ENCODE data around the gene RACK1. TPM values are rescaled to one million over a fixed set of nuclear protein-coding genes. Genes with fewer than 3 reads are reported as not detected.

The RACK1 gene
- total RNA-seq, 3 donors from 2014 or later = 2,096 to 2,842 (median 2,553) TPM

DNA sequence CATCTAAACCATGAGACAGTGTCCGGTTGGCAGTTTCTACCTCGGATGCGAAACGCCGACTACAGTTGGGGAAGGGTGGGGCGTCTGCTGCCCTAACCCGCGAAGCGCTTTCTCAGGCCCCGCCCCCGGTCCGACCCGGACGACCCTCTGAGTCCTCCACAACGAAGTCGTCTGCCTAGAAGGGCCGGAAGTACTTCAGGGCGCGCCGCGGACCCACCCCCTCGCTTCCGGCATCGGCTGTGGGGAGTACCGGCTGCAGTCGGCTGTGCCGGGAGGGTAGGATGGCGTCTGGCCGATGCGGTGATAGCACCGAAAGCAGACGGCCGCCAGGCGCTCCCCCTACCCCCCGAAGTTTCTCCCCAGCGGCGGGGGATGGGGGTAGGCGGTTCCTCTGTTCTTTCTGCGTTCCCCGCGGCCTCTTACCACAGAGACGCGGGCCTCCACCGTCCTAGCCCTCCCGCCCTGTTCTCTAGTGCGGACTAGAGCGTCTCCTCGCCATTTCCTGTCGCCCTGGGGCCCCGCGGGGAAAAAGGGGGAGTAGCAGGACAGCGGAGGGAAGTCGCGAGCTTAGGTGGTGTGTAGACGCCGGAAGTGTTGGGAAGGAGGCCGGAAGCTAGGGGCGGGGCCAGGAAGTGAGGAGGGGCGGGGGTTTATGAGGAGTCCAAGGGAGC is 20.5 kb downstream of the RACK1 start, which contains the start of gene TRIM41:
TSS of gene TRIM41 (plus strand) at position 224 of the 671 bp plus-strand sequence. CDS start 719 bp downstream, outside the sequence.
- peak within 1 kb of the TSS; percentile 66 to 85 (median 74) for H3K4me3 ChIP-seq
- intact Hi-C loops (cut with DNase I; ENCODE audit: low total_unique reads) = loop anchor here (2.0 kb wide), 1 partner anchor 20 kb away; the partner anchor contains the start of gene RACK1
- TF ChIP-seq POLR2A (IDR thresholded peaks at IDR 0.05) = peak; percentile 95
- TF ChIP-seq, protein P1, sequence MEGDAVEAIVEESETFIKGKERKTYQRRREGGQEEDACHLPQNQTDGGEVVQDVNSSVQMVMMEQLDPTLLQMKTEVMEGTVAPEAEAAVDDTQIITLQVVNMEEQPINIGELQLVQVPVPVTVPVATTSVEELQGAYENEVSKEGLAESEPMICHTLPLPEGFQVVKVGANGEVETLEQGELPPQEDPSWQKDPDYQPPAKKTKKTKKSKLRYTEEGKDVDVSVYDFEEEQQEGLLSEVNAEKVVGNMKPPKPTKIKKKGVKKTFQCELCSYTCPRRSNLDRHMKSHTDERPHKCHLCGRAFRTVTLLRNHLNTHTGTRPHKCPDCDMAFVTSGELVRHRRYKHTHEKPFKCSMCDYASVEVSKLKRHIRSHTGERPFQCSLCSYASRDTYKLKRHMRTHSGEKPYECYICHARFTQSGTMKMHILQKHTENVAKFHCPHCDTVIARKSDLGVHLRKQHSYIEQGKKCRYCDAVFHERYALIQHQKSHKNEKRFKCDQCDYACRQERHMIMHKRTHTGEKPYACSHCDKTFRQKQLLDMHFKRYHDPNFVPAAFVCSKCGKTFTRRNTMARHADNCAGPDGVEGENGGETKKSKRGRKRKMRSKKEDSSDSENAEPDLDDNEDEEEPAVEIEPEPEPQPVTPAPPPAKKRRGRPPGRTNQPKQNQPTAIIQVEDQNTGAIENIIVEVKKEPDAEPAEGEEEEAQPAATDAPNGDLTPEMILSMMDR (IDR thresholded peaks at IDR 0.05) = peak in 1 of 3 donors; percentile 14
- TF ChIP-seq POLR2AphosphoS5 (IDR thresholded peaks at IDR 0.05) = peak; percentile 96 to 97 (median 97)
- no peaks in the 10 kb centered on the region for H3K36me3 ChIP-seq
- H3K27ac ChIP-seq = peak within 1 kb of the TSS; percentile 93 to 94
- H3K4me1 ChIP-seq = no peaks in the 10 kb centered on the region
- peak; percentile 97 for DNase-seq (ENCODE audit: low spot score in 2 of 2)
- H3K27me3 ChIP-seq = no peaks in the 10 kb centered on the region
- H3K9me3 ChIP-seq = no peaks in the 10 kb centered on the region

DNA sequence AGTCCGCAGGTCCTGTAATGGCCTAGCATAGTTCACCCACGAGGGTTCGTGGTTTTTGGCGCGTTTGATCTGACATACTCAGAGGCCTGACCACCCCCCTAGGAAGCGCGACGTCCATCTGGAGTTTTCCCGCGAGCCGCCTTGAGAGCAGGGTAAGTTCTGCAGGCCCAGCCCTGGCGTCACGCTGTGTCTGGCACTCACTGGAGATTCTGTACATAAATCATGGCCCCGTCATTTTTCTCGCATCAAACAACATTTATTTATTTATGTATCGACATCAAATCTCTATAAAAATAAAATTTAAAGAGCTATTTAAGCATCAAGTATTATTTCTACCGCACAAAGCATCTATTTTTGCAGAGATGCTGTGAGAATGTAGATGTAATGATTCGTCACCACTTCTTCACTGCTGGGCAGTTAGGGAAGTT is 21.1 kb downstream of the RACK1 start:
- no peaks in the 10 kb centered on the region for H3K9me3 ChIP-seq

DNA sequence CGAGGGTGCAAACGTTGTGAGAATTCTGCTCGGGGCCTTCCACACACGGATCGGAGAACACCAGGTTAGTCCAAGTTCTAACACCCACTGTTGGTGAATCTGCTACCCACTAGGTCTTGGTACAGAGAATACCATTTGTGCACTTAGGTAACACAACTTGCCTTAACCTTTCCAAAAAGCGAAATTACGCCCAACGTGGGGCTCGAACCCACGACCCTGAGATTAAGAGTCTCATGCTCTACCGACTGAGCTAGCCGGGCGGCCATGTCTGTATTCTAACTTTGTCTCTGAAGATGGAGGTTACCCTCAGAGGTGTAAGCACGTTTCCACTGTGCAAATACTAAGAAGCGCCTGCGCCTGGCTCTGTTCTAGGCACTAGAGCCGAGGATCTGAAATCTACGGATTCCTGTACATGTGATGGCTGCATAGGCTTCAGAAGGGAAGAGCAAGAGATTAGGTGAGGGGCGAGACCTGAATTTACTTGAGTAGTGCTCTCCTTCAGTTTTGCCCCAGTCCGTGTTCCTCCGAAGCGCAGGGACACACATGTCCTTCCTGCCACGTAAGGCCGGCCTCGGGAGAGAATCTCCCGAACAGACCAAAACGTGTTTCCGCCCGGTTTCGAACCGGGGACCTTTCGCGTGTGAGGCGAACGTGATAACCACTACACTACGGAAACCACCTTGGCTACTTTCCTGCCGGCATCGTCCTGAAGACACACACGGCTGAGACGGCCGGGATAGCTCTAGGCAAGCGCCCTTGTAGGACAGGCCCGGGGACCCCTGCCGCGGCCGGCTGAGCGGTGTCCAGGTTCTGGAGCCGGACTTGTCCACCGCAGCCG is 21.7 kb downstream of the RACK1 start:
- intact Hi-C loops (cut with DNase I; ENCODE audit: low total_unique reads) = loop anchor here (2.0 kb wide), 1 partner anchor 21 kb away; the partner anchor contains the start of gene RACK1
- Histone ChIP-seq H3K36me3 (no peaks in the 10 kb centered on the region), H3K4me3 (peak overlapping the region; percentile 66 to 85 (median 74)), H3K9me3 (no peaks in the 10 kb centered on the region), H3K27ac (peak overlapping the region; percentile 93 to 94), H3K4me1 (no peaks in the 10 kb centered on the region), H3K27me3 (no peaks in the 10 kb centered on the region)
- peak; percentile 97 to 100 for DNase-seq (ENCODE audit: low spot score in 2 of 2)
- no peak for TF ChIP-seq POLR2A (IDR thresholded peaks at IDR 0.05)
- peak; percentile 83 to 92 (median 89) for TF ChIP-seq POLR2AphosphoS5 (IDR thresholded peaks at IDR 0.05)

More for the DNA sequence above, 21.1 kb downstream of the RACK1 start:
- H3K27ac ChIP-seq = peak overlapping the region; percentile 93 to 94
- no peaks in the 10 kb centered on the region for H3K4me1 ChIP-seq
- TF ChIP-seq, protein P1 (IDR thresholded peaks at IDR 0.05) = peak; percentile 7 to 45 (median 28)
- TF ChIP-seq POLR2AphosphoS5 (IDR thresholded peaks at IDR 0.05) = no peak
- H3K4me3 ChIP-seq = peak overlapping the region; percentile 66 to 85 (median 74)
- DNase-seq (ENCODE audit: low spot score in 2 of 2) = no peak
- intact Hi-C loops (cut with DNase I; ENCODE audit: low total_unique reads) = loop anchor here (2.0 kb wide), 1 partner anchor 20 kb away; the partner anchor contains the start of gene RACK1
- no peaks in the 10 kb centered on the region for H3K36me3 ChIP-seq
- no peaks in the 10 kb centered on the region for H3K27me3 ChIP-seq

DNA sequence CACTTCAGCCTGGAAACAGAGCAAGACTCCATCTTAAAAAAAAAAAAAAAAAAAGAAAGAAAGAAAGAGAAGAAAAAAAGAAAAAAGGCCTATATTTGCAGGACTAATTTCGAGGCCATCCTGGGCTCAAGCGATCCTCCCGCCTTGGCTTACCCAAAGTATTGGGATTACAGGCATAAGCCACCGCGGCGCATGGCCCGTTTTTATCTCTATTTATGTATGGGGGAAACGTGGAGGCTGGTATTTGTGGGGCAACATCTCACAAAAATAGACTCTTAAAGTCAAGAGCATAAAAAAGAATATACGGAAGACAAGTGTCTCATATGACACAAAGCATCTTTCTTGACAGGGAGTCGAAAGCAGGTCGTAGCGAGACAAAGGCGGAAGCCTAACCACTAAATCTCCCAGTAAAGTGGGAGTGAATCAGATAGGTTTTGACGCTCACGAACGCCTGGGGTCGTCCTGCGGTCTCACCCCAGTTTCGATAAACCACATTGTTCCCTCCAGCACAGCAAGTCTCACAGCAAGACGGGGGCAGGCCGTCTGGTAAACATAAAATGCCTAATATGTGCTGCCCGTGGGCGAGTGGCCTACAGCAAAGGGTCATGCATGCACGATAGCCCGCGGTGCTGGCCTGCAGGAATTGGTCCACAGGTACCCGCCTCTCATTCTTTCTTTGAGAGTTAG is 22.5 kb downstream of the RACK1 start:
- no peak for TF ChIP-seq POLR2AphosphoS5 (IDR thresholded peaks at IDR 0.05)
- TF ChIP-seq, protein P1 (IDR thresholded peaks at IDR 0.05) = no peak
- TF ChIP-seq POLR2A (IDR thresholded peaks at IDR 0.05) = no peak
- H3K9me3 ChIP-seq = no peaks in the 10 kb centered on the region
- peaks cover 0 to 5% of the 10 kb centered on the region in 2 donors for H3K4me1 ChIP-seq
- intact Hi-C loops (cut with DNase I; ENCODE audit: low total_unique reads) = no loop called here
- H3K36me3 ChIP-seq = no peaks in the 10 kb centered on the region
- peak overlapping the region; percentile 93 to 94 for H3K27ac ChIP-seq
- no peaks in the 10 kb centered on the region for H3K27me3 ChIP-seq
- peak overlapping the region in 2 of 3 donors; percentile 74 to 85 for H3K4me3 ChIP-seq
- DNase-seq (ENCODE audit: low spot score in 2 of 2) = peak in 1 of 2 donors; percentile 45

DNA sequence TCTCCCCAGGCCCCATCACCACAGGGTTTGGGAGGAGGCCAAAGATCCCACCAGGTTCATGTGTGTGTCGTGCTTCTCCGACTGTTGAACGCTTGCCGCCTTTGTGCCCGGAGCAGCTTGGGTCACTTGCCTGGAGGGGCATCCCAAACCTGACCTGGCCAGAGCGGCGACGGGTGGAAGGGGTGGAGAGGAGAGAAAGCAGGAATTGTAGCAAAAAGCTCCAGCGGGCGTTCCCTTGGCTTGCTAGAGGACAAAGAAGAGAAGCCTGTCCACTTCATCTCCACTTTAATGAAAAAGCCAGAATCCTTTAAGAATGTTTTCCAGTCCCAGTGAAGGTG is 23.6 kb downstream of the RACK1 start:
- TF ChIP-seq POLR2AphosphoS5 (IDR thresholded peaks at IDR 0.05) = no peak
- TF ChIP-seq, protein P1 (IDR thresholded peaks at IDR 0.05) = no peak
- TF ChIP-seq POLR2A (IDR thresholded peaks at IDR 0.05) = no peak
- no peaks in the 10 kb centered on the region for H3K9me3 ChIP-seq
- H3K27me3 ChIP-seq = no peaks in the 10 kb centered on the region
- no peak overlapping the region for H3K27ac ChIP-seq
- H3K36me3 ChIP-seq = no peaks in the 10 kb centered on the region
- peaks cover 0 to 7% of the 10 kb centered on the region in 2 donors for H3K4me1 ChIP-seq
- intact Hi-C loops (cut with DNase I; ENCODE audit: low total_unique reads) = no loop called here
- DNase-seq (ENCODE audit: low spot score in 2 of 2) = no peak
- no peak overlapping the region for H3K4me3 ChIP-seq
